ENCODE measurements around the gene PARP12. TPM values are rescaled to one million over a fixed set of nuclear protein-coding genes. Genes with fewer than 3 reads are reported as not detected.

PARP12 gene
- total RNA-seq, 1 donor from 2014 or later: 3.4 TPM

GRCh38 chr7:140084972-140085371, 22.2 kb upstream of the PARP12 start:
- H3K27me3 Mint-ChIP-seq: peaks cover 10% of the 10 kb centered on the region
- peaks cover 4% of the 10 kb centered on the region for H3K4me1 Mint-ChIP-seq (ENCODE audit: low read depth)
- TF ChIP-seq, protein P1, sequence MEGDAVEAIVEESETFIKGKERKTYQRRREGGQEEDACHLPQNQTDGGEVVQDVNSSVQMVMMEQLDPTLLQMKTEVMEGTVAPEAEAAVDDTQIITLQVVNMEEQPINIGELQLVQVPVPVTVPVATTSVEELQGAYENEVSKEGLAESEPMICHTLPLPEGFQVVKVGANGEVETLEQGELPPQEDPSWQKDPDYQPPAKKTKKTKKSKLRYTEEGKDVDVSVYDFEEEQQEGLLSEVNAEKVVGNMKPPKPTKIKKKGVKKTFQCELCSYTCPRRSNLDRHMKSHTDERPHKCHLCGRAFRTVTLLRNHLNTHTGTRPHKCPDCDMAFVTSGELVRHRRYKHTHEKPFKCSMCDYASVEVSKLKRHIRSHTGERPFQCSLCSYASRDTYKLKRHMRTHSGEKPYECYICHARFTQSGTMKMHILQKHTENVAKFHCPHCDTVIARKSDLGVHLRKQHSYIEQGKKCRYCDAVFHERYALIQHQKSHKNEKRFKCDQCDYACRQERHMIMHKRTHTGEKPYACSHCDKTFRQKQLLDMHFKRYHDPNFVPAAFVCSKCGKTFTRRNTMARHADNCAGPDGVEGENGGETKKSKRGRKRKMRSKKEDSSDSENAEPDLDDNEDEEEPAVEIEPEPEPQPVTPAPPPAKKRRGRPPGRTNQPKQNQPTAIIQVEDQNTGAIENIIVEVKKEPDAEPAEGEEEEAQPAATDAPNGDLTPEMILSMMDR (IDR thresholded peaks at IDR 0.05; ENCODE audit: unreplicated experiment): no peak
- DNase-seq (ENCODE audit: low spot score, unreplicated experiment): no peak
- no peaks in the 10 kb centered on the region for H3K36me3 Mint-ChIP-seq (ENCODE audit: insufficient read depth)
- no peaks in the 10 kb centered on the region for H3K9me3 Mint-ChIP-seq (ENCODE audit: low read depth)
- no peak overlapping the region for H3K27ac Mint-ChIP-seq
- H3K4me3 Mint-ChIP-seq (ENCODE audit: low read depth): no peak overlapping the region

- TF ChIP-seq, protein P1 (IDR thresholded peaks at IDR 0.05; ENCODE audit: unreplicated experiment): no peak
- peaks cover 5% of the 10 kb centered on the region for H3K4me1 Mint-ChIP-seq (ENCODE audit: low read depth)
- H3K36me3 Mint-ChIP-seq (ENCODE audit: insufficient read depth): no peaks in the 10 kb centered on the region
- H3K27ac Mint-ChIP-seq: no peak overlapping the region
- no peaks in the 10 kb centered on the region for H3K9me3 Mint-ChIP-seq (ENCODE audit: low read depth)
- DNase-seq (ENCODE audit: low spot score, unreplicated experiment): no peak
- H3K27me3 Mint-ChIP-seq: peaks cover 11% of the 10 kb centered on the region
- no peak overlapping the region for H3K4me3 Mint-ChIP-seq (ENCODE audit: low read depth)
Measured at GRCh38 chr7:140084142-140084655, 21.4 kb upstream of the PARP12 start.

DNA sequence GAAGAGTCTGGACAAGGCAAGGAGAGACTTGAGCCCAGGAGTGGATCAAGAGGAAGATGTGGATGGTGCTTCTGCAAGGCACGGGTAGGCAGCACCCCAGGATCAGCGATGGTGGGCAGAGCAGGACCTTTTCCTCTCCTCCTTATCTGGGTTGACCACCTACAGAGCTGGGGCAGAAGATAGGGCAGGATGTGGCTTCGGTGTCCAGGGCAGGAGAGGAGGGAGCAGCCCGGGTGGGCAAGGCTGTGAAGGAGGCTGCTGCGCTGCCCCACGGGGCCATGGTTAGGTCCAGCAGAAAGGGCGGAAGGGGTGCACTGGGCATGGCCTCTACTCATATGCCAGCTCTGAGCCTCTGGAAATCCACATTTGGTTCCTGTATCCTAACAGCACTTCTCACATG, 20.0 kb upstream of the PARP12 start:
- Mint-ChIP-seq H3K27ac (no peak overlapping the region), H3K27me3 (peaks cover 11% of the 10 kb centered on the region), H3K36me3 (ENCODE audit: insufficient read depth) (no peaks in the 10 kb centered on the region), H3K9me3 (ENCODE audit: low read depth) (no peaks in the 10 kb centered on the region), H3K4me3 (ENCODE audit: low read depth) (no peak overlapping the region), H3K4me1 (ENCODE audit: low read depth) (peaks cover 5% of the 10 kb centered on the region)
- no peak for DNase-seq (ENCODE audit: low spot score, unreplicated experiment)
- TF ChIP-seq, protein P1 (IDR thresholded peaks at IDR 0.05; ENCODE audit: unreplicated experiment): no peak

DNA sequence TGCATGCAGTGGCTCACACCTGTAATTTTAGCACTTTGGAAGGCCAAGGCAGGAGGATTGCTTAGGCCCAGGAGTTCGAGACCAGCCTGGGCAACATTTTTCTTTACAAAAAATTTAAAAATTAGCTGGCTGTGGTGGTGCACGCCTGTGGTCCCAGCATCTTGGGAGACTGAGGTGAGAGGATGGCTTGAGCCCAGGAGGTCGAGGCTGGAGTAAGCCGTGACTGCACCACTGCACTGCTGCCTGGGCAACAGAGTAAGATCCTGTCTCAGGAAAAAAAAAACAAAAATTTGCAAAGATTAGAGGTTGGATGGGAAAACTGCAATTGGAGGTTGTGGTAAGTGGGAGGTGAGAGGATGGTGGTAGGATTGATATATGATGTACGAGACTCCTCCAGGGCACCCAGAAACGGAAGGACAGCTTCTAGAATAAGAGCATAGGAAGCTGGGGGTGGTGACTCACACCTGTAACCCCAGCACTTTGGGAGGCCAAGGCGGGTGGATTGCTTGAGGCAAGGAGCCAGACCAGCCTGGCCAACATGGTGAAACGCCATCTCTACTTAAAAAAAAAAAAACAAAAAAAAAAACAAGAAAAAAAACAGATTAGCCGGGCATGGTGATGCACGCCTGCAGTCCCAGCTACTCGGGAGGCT, 19.1 kb upstream of the PARP12 start:
- no peaks in the 10 kb centered on the region for H3K9me3 Mint-ChIP-seq (ENCODE audit: low read depth)

DNA sequence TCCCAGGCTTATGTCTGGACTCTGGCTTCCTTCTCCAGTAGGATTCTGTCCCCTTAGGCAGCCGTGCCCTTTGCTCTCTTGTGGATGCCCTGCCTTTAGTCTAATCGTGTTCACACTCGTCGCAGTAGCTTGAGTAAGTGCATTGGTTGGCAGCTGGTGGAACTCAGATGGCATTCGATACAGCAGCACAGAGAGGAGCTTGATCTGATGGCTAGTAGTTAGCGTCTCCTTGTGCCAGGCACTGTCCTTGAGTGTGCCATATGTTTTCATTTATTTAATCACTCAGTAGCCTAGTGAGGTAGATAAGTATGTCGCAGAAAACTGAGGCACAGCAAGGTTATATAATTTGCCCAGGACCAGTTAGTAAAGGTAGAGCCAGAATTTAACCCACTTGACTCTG, 18.2 kb upstream of the PARP12 start:
- Mint-ChIP-seq H3K36me3 (ENCODE audit: insufficient read depth) (no peaks in the 10 kb centered on the region), H3K4me3 (ENCODE audit: low read depth) (no peak overlapping the region), H3K27ac (peak overlapping the region; percentile 7), H3K4me1 (ENCODE audit: low read depth) (peaks cover 5% of the 10 kb centered on the region), H3K9me3 (ENCODE audit: low read depth) (no peaks in the 10 kb centered on the region), H3K27me3 (peaks cover 11% of the 10 kb centered on the region)
- DNase-seq (ENCODE audit: low spot score, unreplicated experiment): no peak
- TF ChIP-seq, protein P1 (IDR thresholded peaks at IDR 0.05; ENCODE audit: unreplicated experiment): no peak

More for the DNA sequence above, 19.1 kb upstream of the PARP12 start:
- no peaks in the 10 kb centered on the region for H3K36me3 Mint-ChIP-seq (ENCODE audit: insufficient read depth)
- H3K27me3 Mint-ChIP-seq: peaks cover 11% of the 10 kb centered on the region
- H3K4me3 Mint-ChIP-seq (ENCODE audit: low read depth): no peak overlapping the region
- TF ChIP-seq, protein P1 (IDR thresholded peaks at IDR 0.05; ENCODE audit: unreplicated experiment): no peak
- DNase-seq (ENCODE audit: low spot score, unreplicated experiment): no peak
- H3K4me1 Mint-ChIP-seq (ENCODE audit: low read depth): peaks cover 5% of the 10 kb centered on the region
- H3K27ac Mint-ChIP-seq: no peak overlapping the region
